Measurements from ENCODE around the gene SRM. TPM values are rescaled to one million over a fixed set of nuclear protein-coding genes. Genes with fewer than 3 reads are reported as not detected.

The SRM gene
- total and polyA plus RNA-seq, 2 of the 13 experiments (the other 11 are each of a cell fraction or from before 2014, with no cell fraction given): 27.9 to 31.8 TPM

DNA sequence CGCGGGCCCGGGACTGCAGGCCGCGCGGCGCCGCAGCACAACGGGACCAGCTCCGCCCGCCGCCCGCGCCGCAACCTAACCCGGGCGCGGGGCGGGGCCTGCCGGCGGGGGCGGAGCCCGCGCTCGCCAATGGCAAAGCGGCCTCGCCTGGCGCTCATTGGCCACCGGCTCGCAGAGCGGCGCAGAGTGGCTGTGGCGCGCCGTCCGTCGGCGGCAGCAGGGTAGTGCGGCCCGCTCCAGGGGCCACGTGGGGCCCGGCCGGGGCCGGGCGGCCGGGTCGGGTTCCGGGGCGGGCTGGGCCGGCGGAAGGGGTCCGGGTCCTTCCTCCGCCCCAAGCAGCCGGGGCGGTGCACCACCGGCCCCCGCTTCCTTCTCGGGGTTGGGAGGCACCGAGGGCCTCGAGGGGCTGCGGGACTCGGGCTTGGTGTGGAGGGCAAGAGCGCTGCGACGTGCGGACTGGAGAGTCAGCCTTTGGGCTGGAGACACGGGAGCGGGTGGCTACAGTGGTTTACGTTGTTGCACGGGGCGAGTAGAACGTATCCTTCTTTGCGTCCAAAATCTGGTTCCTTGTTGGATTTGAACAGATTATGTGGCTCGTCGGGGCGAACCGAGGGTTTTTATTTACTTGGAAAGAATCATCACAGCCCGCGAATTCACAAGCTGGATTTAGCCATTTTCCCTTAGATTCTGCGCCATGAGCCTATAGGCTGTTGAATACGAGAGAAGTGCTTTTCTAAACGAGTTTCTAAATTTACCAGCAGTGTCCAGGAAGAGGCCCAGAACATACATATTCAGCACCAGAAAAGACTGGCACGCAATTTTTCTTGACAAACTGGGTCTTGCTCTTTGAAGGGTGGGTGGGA lies at the start of gene SRM (continued):
- TF ChIP-seq ZNF777 (CRISPR knock-in tag; IDR thresholded peaks at IDR 0.05) (no peak), ZEB1 (IDR thresholded peaks at IDR 0.05; ENCODE audit: insufficient replicate concordance, low read depth) (no peak), ZNF746 (CRISPR knock-in tag; IDR thresholded peaks at IDR 0.05) (no peak), ZNF652 (CRISPR knock-in tag; IDR thresholded peaks at IDR 0.05; ENCODE audit: borderline replicate concordance, low read depth) (no peak), ZNF672 (CRISPR knock-in tag; IDR thresholded peaks at IDR 0.05) (0 out of 2 replicates have a peak, but pooled peaks have one; percentile 27), ZNF333 (CRISPR knock-in tag; IDR thresholded peaks at IDR 0.05; ENCODE audit: borderline replicate concordance) (no peak), MZF1 (CRISPR knock-in tag; IDR thresholded peaks at IDR 0.05; ENCODE audit: borderline replicate concordance) (no peak), PHF8 (CRISPR knock-in tag; IDR thresholded peaks at IDR 0.05) (peak; percentile 79), POLR2G (IDR thresholded peaks at IDR 0.05; ENCODE audit: low read depth, low read length) (peak; percentile 86), CBX1 (IDR thresholded peaks at IDR 0.05; ENCODE audit: low read depth) (no peak), ZBTB7A (CRISPR knock-in tag; IDR thresholded peaks at IDR 0.05) (no peak), ZNF761 (CRISPR knock-in tag; conservative IDR thresholded peaks at IDR 0.05) (no peak), ZNF703 (CRISPR knock-in tag; IDR thresholded peaks at IDR 0.05; ENCODE audit: borderline replicate concordance) (no peak), ETV6 (CRISPR knock-in tag; conservative IDR thresholded peaks at IDR 0.05) (no peak), PRMT3 (CRISPR knock-in tag; IDR thresholded peaks at IDR 0.05; ENCODE audit: borderline replicate concordance, low read depth) (no peak)
- TF ChIP-seq, protein P1, sequence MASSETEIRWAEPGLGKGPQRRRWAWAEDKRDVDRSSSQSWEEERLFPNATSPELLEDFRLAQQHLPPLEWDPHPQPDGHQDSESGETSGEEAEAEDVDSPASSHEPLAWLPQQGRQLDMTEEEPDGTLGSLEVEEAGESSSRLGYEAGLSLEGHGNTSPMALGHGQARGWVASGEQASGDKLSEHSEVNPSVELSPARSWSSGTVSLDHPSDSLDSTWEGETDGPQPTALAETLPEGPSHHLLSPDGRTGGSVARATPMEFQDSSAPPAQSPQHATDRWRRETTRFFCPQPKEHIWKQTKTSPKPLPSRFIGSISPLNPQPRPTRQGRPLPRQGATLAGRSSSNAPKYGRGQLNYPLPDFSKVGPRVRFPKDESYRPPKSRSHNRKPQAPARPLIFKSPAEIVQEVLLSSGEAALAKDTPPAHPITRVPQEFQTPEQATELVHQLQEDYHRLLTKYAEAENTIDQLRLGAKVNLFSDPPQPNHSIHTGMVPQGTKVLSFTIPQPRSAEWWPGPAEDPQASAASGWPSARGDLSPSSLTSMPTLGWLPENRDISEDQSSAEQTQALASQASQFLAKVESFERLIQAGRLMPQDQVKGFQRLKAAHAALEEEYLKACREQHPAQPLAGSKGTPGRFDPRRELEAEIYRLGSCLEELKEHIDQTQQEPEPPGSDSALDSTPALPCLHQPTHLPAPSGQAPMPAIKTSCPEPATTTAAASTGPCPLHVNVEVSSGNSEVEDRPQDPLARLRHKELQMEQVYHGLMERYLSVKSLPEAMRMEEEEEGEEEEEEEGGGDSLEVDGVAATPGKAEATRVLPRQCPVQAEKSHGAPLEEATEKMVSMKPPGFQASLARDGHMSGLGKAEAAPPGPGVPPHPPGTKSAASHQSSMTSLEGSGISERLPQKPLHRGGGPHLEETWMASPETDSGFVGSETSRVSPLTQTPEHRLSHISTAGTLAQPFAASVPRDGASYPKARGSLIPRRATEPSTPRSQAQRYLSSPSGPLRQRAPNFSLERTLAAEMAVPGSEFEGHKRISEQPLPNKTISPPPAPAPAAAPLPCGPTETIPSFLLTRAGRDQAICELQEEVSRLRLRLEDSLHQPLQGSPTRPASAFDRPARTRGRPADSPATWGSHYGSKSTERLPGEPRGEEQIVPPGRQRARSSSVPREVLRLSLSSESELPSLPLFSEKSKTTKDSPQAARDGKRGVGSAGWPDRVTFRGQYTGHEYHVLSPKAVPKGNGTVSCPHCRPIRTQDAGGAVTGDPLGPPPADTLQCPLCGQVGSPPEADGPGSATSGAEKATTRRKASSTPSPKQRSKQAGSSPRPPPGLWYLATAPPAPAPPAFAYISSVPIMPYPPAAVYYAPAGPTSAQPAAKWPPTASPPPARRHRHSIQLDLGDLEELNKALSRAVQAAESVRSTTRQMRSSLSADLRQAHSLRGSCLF (CRISPR knock-in tag; IDR thresholded peaks at IDR 0.05; ENCODE audit: borderline replicate concordance): no peak
- TF ChIP-seq, protein P2, sequence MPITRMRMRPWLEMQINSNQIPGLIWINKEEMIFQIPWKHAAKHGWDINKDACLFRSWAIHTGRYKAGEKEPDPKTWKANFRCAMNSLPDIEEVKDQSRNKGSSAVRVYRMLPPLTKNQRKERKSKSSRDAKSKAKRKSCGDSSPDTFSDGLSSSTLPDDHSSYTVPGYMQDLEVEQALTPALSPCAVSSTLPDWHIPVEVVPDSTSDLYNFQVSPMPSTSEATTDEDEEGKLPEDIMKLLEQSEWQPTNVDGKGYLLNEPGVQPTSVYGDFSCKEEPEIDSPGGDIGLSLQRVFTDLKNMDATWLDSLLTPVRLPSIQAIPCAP (CRISPR knock-in tag; IDR thresholded peaks at IDR 0.05; ENCODE audit: low read depth): no peak
- TF ChIP-seq, protein P3, sequence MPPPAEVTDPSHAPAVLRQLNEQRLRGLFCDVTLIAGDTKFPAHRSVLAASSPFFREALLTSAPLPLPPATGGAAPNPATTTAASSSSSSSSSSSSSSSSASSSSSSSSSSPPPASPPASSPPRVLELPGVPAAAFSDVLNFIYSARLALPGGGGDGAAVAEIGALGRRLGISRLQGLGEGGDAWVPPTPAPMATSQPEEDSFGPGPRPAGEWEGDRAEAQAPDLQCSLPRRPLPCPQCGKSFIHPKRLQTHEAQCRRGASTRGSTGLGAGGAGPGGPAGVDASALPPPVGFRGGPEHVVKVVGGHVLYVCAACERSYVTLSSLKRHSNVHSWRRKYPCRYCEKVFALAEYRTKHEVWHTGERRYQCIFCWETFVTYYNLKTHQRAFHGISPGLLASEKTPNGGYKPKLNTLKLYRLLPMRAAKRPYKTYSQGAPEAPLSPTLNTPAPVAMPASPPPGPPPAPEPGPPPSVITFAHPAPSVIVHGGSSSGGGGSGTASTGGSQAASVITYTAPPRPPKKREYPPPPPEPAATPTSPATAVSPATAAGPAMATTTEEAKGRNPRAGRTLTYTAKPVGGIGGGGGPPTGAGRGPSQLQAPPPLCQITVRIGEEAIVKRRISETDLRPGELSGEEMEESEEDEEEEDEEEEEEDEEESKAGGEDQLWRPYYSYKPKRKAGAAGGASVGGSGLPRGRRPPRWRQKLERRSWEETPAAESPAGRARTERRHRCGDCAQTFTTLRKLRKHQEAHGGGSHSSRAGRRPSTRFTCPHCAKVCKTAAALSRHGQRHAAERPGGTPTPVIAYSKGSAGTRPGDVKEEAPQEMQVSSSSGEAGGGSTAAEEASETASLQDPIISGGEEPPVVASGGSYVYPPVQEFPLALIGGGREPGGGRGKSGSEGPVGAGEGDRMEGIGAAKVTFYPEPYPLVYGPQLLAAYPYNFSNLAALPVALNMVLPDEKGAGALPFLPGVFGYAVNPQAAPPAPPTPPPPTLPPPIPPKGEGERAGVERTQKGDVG (CRISPR knock-in tag; IDR thresholded peaks at IDR 0.05; ENCODE audit: borderline replicate concordance): no peak
- TF ChIP-seq, protein P4, sequence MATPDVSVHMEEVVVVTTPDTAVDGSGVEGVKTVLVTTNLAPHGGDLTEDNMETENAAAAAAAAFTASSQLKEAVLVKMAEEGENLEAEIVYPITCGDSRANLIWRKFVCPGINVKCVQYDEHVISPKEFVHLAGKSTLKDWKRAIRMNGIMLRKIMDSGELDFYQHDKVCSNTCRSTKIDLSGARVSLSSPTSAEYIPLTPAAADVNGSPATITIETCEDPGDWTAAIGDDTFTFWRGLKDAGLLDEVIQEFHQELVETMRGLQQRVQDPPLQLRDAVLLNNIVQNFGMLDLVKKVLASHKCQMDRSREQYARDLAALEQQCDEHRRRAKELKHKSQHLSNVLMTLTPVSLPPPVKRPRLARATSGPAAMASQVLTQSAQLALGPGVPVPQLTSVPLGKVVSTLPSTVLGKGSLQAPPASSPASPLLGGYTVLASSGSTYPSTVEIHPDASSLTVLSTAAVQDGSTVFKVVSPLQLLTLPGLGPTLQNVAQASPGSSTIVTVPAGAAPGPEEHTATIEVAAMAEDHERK (CRISPR knock-in tag; IDR thresholded peaks at IDR 0.05; ENCODE audit: low read depth): no peak
